Esophagus muscularis mucosa (tissue), 3 donors: Measurements from ENCODE around the gene AHI1.

Experiments
- CTCF ChIP-seq, 3 experiments: fragments of 200-600 bp in 2 of 3; fragments of 450-650 bp in 1 of 3; sonication (generic) in 2 of 3; IDR thresholded peaks; one replicate each; pipeline ENCODE4 v1.5.1; 2017 to 2019; ENCODE audit warnings: antibody characterized with exemption in 3 of 3, mild to moderate bottlenecking in 2 of 3, moderate library complexity in 1 of 3
- POLR2AphosphoS5 ChIP-seq, 2 donors: sonication (generic); formaldehyde crosslinking; IDR thresholded peaks; one replicate each; pipeline ENCODE4 v1.6.1; 2017; ENCODE audit warnings: antibody characterized with exemption in 2 of 2

GRCh38 chr6:135540207-135540840, 42.8 kb upstream of the AHI1 start:
- TF ChIP-seq POLR2AphosphoS5 (IDR thresholded peaks at IDR 0.05) (no peak), CTCF (IDR thresholded peaks at IDR 0.05) (no peak)
